ENCODE measurements around the gene FAM163B.

FAM163B gene

DNA sequence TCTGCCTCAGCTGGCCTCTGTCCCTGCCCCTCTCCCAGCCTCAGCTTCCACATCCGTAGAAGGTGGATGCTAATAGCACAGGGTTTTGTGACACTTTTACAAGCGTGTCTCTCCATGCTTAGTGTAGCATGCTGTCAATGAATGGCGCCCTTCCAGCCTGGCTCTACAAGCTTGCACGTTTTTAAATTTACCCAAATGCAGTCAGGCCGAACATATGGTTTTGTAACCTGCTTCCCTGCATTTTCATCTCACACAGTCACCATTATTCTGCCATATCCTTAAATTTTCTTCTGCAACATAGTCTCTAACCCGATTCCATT lies 28.8 kb downstream of the FAM163B start:
- FAIRE-seq: no peak

GRCh38 chr9:133579601-133580418 lies 29.4 kb downstream of the FAM163B start:
- FAIRE-seq: no peak

GRCh38 chr9:133578524-133579441 lies 30.4 kb downstream of the FAM163B start:
- no peak for FAIRE-seq

GRCh38 chr9:133577737-133578112 lies 31.5 kb downstream of the FAM163B start:
- FAIRE-seq: no peak

DNA sequence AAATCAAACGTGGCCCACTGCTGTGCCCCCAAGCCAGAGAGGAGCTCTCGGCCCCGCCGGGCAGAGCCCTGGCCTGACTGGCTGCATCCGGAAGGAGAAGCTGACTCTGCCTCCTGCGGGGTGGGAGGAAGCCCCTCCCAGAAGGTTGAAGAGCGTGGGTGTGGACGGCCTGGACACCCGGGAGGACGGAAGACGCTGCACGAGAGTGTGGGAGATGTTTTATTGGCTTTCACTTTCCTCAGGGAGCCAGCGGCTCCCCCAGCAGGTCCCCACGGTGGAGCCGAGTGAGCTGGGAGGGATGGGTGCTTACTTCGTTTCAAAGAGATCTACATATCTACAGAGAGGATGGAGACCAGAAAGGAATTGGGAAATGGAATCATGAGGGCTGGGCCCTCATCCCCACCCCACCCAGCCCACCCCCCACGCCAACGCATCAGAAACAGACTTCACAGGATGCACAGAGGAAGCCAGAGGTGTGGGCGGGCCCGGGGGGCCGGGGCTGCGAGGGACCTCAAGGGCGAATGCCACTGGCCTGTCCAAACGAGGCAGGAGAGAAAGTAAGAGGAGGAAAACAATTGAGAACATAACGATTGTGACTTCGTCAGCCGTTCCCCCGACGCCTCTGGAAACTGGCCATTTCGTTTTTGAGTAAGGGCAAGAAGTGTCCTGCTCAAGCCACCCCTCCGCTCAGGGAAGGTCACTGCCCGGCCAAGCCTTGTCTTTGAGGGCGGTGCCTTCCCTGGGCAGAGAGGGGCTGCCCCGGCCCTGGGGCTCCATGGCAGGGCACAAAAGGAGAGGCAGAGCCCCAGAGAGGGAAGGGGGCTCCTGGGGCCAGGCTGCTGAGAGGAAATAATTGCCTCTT lies 32.1 kb downstream of the FAM163B start:
- no peak for FAIRE-seq

GRCh38 chr9:133576031-133576874 lies 32.9 kb downstream of the FAM163B start:
- FAIRE-seq: no peak

- FAIRE-seq: no peak
Measured at GRCh38 chr9:133575186-133576030, 33.8 kb downstream of the FAM163B start.

- FAIRE-seq: no peak
Measured at GRCh38 chr9:133574771-133575170, 34.4 kb downstream of the FAM163B start.

GRCh38 chr9:133573791-133574515 lies 35.2 kb downstream of the FAM163B start:
- no peak for FAIRE-seq

DNA sequence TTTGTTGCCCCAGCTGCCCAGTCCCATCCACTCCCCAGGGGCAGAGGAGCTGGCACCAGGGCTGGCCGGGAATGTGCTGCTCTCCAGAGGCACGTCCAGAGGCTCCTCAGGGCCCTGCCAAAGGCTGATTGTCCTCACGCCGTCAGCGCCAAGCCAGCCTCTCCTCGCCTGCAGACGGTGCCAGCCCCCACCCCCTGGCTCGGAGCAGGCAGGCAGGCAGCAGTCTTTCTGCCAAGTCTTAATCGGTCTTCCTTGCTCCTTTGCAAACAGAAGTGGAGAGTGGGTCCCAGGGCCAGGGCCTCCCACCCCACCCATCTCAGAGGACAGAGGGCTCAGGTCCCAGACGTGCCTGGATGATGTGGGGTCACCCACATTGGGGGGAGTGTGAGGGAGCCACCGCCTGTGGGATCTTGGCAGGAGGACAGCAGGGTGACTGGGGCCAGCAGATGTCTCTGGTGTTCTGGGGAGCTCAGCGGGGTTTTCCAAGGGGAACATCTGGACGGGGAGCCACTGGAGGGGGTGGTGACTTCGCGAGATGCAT lies 36.3 kb downstream of the FAM163B start:
- FAIRE-seq: no peak

DNA sequence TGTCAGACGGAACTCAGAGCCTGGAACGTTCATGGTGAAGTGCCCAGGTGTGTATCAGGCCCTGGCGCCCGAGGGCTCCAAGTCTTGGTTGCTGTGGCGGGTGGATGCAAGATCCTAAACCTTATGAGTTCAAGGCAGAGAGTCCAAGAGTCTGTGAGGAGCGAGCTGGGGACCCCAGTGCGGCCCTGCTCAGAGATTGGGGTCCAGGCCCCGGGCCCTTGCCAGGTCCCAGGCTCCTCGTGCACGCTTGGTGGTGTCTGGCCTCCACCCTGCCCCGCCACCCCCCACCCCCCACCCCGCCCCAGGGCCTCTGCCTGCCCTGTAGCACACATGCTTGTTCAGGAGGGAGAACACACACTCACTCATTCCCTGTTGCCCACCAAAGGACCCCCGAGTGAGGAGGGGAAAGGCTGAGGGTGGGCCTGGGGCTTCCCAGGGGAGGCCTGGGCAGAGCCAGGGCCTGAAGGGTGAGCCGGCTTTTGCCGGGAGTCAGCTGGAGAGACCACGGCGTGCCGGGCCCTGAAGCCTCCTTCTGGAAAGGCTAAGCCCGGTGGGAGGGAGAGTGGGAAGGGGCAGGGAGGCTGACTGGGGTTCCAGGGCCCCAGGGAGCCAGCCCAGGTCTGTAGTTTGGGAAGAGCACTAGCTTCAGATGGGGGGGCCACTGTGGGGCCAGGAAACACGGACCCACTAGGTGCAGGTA lies 37.1 kb downstream of the FAM163B start:
- no peak for FAIRE-seq

DNA sequence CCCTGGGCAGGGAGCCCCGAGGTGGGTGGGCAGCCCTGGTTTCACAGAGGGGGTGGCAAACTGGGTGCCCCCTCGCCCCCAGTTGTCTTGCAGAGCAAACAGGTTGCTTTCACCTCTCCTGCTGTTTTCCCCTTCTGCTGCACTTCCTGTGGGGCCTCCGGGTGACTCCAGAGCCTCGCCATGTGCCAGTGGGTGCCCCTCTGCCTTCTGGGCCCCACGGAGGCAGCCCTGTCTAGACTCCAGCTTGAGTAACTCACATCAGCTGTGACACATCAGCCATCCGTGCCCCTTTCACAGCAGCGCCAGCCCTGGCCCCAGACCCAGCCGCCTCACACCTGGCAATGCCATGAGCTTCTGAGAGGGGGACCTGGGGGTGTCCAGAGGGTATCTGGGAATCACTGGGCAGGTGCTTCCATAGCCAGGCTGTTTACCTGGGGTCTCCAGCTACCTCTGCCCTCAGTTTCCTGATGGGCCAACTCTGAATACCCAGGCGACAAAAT lies 37.7 kb downstream of the FAM163B start:
- no peak for FAIRE-seq

DNA sequence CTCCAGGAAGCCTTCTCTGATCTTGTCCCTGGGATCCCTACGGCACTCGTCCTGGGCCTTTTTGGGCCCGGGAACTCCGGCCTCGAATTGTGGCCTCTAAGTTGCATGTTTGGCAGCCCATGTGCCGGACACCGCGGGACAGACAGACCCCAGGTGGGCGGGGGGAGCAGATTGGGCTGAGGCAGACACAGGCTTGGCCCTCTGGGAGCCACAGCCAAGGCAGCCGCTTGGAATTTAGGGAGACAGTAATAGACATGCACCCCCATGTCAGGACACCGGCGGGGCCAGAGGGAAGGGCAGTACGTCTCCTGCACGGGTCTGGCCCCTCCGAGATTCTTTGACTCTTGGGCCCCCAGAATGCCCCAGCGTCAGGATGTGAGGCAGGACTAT lies 38.5 kb downstream of the FAM163B start:
- no peak for FAIRE-seq

DNA sequence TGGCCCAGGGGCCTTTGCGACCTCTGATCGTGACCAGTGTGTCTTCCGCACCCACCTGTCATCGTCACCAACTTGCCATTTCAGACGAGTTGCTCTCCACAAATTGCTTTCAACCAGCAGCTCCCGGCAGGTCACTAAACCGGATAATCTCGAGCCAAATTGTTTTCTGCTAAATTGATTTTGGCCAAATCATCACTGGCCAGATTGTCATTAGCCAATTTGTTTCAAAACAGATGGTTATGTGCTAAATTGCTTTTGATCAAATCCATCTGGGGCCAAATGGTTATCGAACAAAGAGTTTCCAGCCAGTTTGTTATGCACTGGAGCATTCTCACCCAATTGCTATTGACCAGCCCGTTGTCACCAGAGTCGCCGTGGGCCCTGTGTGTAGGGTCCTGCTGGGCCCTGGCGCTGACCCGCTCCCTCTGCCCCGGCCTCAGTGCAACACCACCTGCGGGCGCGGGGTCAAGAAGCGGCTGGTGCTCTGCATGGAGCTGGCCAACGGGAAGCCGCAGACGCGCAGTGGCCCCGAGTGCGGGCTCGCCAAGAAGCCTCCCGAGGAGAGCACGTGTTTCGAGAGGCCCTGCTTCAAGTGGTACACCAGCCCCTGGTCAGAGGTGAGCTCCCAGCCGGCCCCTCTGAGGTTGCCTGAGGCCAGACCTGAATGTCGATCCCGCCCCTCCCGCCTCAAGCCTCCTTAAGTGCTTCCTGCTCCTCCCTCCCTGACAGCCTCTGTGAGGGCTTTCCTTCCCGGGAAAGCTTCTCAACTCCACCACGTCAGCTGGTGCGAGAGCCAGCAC lies 39.1 kb downstream of the FAM163B start:
- FAIRE-seq: no peak

- no peak for FAIRE-seq
Measured at GRCh38 chr9:133569121-133569785, 39.9 kb downstream of the FAM163B start.

DNA sequence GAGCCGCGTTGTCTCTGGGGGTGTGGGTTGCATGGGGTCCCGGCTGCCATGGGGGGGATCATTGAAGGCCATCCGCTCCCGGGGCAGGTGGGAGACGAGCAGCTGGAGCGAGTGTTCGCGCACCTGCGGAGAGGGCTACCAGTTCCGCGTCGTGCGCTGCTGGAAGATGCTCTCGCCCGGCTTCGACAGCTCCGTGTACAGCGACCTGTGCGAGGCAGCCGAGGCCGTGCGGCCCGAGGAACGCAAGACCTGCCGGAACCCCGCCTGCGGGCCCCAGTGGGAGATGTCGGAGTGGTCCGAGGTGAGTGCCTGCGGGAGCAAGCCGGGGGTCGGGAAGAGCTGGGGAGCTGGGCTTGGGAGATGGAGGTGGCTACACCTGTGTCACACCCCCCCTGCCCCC lies 41.0 kb downstream of the FAM163B start:
- FAIRE-seq: no peak

DNA sequence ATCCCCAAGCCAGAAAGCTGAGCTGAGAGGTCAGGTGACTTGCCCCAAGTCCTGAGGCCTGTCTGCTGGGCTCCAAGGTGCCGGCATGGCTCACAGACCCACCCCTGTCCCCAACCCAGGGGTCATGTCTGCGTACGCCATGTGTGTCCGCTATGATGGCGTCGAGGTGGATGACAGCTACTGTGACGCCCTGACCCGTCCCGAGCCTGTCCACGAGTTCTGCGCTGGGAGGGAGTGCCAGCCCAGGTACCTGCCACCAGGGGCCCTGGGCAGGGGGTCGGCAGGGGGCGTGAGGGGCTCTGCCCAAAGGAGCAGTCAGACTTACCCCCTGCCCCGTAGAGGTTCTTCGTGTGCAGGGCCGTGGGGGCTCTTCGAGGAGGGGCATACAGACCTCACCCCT lies 42.4 kb downstream of the FAM163B start:
- no peak for FAIRE-seq

GRCh38 chr9:133566382-133566781 lies 42.8 kb downstream of the FAM163B start:
- no peak for FAIRE-seq
